Mucosa of gallbladder (tissue), 1 donor: ENCODE measurements around the gene ZMYND12. TPM values are rescaled to one million over a fixed set of nuclear protein-coding genes. Genes with fewer than 3 reads are reported as not detected.

ENCODE experiments used
- DNase-seq: peaks from one replicate; pipeline ENCODE4 v3.0.0-alpha.2; 2020; ENCODE audit warnings: low spot score
- total RNA-seq: library from RNA; stranded (reverse); gene quantifications from one replicate; pipeline ENCODE4 v1.2.1, GENCODE V29; 2021
- donor health status: DM: no; HTN: no; CAD: no.

Gene ZMYND12
- total RNA-seq, 1 donor from 2014 or later = 3.6 TPM

GRCh38 chr1:42392967-42393848 lies 62.6 kb downstream of the ZMYND12 start:
- no peak for DNase-seq

- no peak for DNase-seq
Measured at GRCh38 chr1:42392255-42392654, 63.6 kb downstream of the ZMYND12 start.

DNA sequence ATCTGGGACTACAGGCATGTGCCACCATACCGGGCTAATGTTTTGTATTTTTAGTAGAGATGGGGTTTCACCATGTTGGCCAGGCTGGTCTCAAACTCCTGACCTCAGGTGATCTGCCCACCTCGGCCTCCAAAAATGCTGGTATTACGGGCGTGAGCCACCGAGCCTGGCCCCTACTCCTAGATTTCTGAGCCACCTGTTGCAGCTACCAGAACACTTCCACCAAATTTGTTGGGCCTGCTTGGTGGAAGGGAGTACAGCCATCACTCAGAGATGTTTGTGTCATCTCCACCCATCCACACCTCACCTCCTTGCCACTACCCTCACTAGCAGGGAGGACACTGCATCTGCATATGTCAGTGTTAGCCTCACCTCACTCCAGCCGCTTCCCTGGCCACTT lies 69.8 kb downstream of the ZMYND12 start:
- DNase-seq = no peak

DNA sequence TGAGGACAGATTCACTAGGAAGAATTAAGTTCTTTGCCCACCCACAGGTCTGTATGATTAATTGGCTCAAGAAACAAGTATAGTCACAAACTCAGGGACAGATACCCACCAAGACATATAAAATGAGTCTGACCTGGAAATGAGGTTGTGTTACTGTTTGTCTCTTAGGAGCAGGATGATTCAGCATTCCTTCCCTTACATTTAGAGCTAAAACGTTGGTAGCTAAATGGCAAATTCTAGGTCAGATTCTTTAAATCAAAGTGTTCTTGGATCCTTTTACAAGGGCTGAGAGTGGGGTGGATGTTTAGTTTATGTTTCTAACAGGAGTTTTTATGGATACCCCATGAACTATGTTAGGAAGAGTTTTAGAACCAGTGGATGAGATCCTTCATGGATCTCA lies 70.5 kb downstream of the ZMYND12 start:
- no peak for DNase-seq

- DNase-seq = no peak
Measured at GRCh38 chr1:42381280-42381673, 74.5 kb downstream of the ZMYND12 start.

- peak; percentile 30 for DNase-seq
Measured at GRCh38 chr1:42380586-42381279, 75.1 kb downstream of the ZMYND12 start, which contains the start of gene RIMKLA. Gene RIMKLA, plus strand, starts transcription at chr1:42380792. Its CDS starts 143 bp downstream, at chr1:42380935.

Other genes starting within 250 kb of the ZMYND12 start
- 39.4 TPM for gene FOXJ3, start 120.8 kb downstream of the ZMYND12 start, total RNA-seq
- gene RIMKLA, start 75.2 kb downstream of the ZMYND12 start, total RNA-seq = 4.4 TPM
- 84.6 TPM for gene PPCS, start 521 bp upstream of the ZMYND12 start, total RNA-seq
- 8.4 TPM for gene CCDC30, start 7.3 kb upstream of the ZMYND12 start, total RNA-seq
- 25.4 TPM for gene PPIH, start 202.4 kb upstream of the ZMYND12 start, total RNA-seq
- gene YBX1, start 226.4 kb upstream of the ZMYND12 start, total RNA-seq = 408 TPM